Measurements from ENCODE around the gene NFIC. TPM values are rescaled to one million over a fixed set of nuclear protein-coding genes. Genes with fewer than 3 reads are reported as not detected.

The NFIC gene
- total and polyA plus RNA-seq, 4 donors: 12.8 to 100 (median 75.1) TPM

Small RNA genes lying within 50 kb of the gene (small RNA-seq; reads per million reads assigned to genes)
- gene AC005514.1: not detected

Other genes with a start within 250 kb of the NFIC start
- 10 to 100 TPM in 1 of 2 donors, 1 to 10 TPM in 1; 1.6 to 10.4 TPM for gene GNA15, start 230.6 kb upstream of the NFIC start, total RNA-seq
- 1 to 10 TPM in 1 of 2 donors, under 1 TPM in 1; 0.11 to 1.2 TPM for gene GNA15, start 230.6 kb upstream of the NFIC start, polyA plus RNA-seq
- 10 to 100 TPM in 1 of 2 donors, 1 to 10 TPM in 1; 3.1 to 11.0 TPM for gene S1PR4, start 187.8 kb upstream of the NFIC start, total RNA-seq
- 1 to 10 TPM in 1 of 2 donors, under 1 TPM in 1; 0.93 to 1.2 TPM for gene S1PR4, start 187.8 kb upstream of the NFIC start, polyA plus RNA-seq
- 10 to 100 TPM; 29.5 to 42.6 TPM for gene NCLN, start 180.7 kb upstream of the NFIC start, total RNA-seq
- gene NCLN, start 180.7 kb upstream of the NFIC start, polyA plus RNA-seq: 10 to 100 TPM; 34.2 to 50.8 TPM
- gene CELF5, start 141.9 kb upstream of the NFIC start, total RNA-seq: under 1 TPM; 0.19 to 0.33 TPM
- gene CELF5, start 141.9 kb upstream of the NFIC start, polyA plus RNA-seq: under 1 TPM; 0.06 to 0.50 TPM
- 1 to 10 TPM in 1 of 2 donors, under 1 TPM in 1; 0.17 to 2.8 TPM for gene SMIM24, start 113.9 kb downstream of the NFIC start, total RNA-seq
- gene SMIM24, start 113.9 kb downstream of the NFIC start, polyA plus RNA-seq: 10 to 100 TPM in 1 of 2 donors, 1 to 10 TPM in 1; 2.7 to 13.7 TPM
- gene SMIM44, start 116.9 kb downstream of the NFIC start, total RNA-seq: not detected
- gene SMIM44, start 116.9 kb downstream of the NFIC start, polyA plus RNA-seq: not detected
- gene DOHH, start 134.1 kb downstream of the NFIC start, total RNA-seq: 10 to 100 TPM in 1 of 2 donors, 1 to 10 TPM in 1; 8.1 to 12.0 TPM
- 10 to 100 TPM in 1 of 2 donors, 1 to 10 TPM in 1; 1.4 to 10.2 TPM for gene DOHH, start 134.1 kb downstream of the NFIC start, polyA plus RNA-seq
- gene FZR1, start 139.7 kb downstream of the NFIC start, total RNA-seq: 10 to 100 TPM; 17.0 to 27.3 TPM
- 10 to 100 TPM; 18.0 to 22.5 TPM for gene FZR1, start 139.7 kb downstream of the NFIC start, polyA plus RNA-seq
- under 1 TPM in 1 of 2 donors, not detected in 1; 0.17 TPM for gene TEKTIP1, start 172.6 kb downstream of the NFIC start, total RNA-seq
- gene TEKTIP1, start 172.6 kb downstream of the NFIC start, polyA plus RNA-seq: not detected
- 10 to 100 TPM; 21.7 to 43.6 TPM for gene MFSD12, start 191.0 kb downstream of the NFIC start, total RNA-seq
- 10 to 100 TPM in 1 of 2 donors, 1 to 10 TPM in 1; 9.4 to 27.5 TPM for gene MFSD12, start 191.0 kb downstream of the NFIC start, polyA plus RNA-seq
- gene HMG20B, start 206.4 kb downstream of the NFIC start, total RNA-seq: 10 to 100 TPM; 28.6 to 35.1 TPM
- 10 to 100 TPM; 29.3 to 31.7 TPM for gene HMG20B, start 206.4 kb downstream of the NFIC start, polyA plus RNA-seq
- gene GIPC3, start 218.9 kb downstream of the NFIC start, total RNA-seq: under 1 TPM; 0.23 to 0.25 TPM
- under 1 TPM; 0.25 to 0.95 TPM for gene GIPC3, start 218.9 kb downstream of the NFIC start, polyA plus RNA-seq
- 1 to 10 TPM; 1.7 to 6.0 TPM for gene TBXA2R, start 240.3 kb downstream of the NFIC start, total RNA-seq
- 1 to 10 TPM; 5.0 to 5.9 TPM for gene TBXA2R, start 240.3 kb downstream of the NFIC start, polyA plus RNA-seq